GM18498 (cell line): Measurements from ENCODE around the gene OR1F1.

Experiments
- ATAC-seq: cut with Tn5 transposase; IDR thresholded peaks from one replicate; pipeline ENCODE4 v1.9.1; 2021; ENCODE audit warnings: mild to moderate bottlenecking, moderate library complexity; ENCODE audit not compliant: unreplicated experiment

The OR1F1 gene

DNA sequence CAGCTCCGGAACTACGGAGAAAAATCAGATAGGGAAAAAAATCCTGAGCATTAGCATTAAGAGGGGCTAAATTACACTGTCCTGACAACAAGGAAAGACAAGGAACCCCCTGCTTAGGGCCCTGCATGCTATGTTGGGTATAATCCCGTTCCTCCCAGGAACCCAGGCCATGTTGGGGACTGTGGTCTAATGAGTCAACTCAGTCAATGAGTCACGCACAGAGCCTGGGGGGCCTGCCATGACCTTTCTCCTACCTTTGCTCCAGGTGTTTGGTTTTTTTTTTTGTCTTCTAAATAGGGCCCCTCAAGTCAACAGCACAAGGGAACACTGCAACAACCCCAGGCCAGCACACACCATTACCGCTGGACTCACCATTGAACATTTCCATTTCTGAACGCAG lies 55.9 kb downstream of the OR1F1 start:
- ATAC-seq = no peak

DNA sequence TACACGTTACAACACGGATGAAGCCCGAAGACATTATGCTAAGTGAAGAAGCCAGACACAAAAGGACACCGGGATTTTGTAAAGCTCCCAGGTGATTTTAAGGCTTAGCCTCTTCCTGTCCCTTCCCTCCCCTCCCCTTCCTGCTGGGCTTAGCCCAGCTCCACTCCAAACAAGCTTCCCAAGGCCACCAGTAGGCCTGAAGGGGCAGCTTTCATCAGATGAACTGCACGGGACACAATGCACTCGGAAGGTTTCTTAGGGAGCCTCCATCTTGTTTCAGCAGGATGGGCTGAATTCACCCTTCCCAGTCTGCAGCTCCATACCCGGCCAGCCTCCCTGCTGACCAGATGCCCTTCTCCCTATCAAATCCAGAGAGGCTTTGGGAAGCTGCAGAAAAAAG lies 58.0 kb downstream of the OR1F1 start:
- no peak for ATAC-seq

DNA sequence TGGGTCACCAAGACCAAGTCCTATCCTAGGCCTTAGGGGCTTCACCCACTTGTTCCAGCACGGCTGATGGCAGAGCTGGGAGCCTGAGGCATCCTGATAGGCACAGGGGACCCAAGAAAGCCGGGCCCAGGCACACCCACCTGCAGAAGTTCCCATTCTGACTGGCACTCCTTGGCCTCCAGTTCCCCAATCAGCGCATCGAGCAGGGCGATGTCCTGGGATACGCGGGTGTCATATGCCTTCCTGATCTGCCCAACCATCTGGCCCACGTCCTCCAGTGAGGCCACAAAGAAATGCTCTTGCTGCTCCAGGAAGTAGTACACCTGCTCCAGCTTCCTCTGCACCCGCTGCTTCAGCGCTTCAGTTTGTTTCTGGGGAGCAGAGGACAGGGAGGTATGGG lies 58.9 kb downstream of the OR1F1 start:
- ATAC-seq = no peak

DNA sequence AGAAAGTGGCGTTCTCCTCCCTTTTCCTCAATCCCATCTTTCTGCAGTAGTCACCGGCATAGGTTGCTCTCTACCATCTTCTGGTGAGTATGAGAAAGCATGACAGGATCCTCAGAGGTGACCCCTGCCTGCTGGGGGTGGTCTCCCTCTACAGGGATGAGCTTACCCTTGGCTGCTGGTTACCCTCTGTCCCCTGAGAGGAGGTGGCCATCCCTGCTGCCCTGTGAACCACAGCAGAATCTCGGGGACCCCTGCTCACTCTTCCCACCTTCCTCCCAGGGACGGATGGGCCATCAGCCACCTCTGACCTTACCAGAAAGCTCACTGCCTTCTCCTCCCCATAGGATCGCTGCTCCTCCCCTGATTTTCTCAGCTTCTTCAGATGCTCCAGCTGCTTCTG lies 60.6 kb downstream of the OR1F1 start:
- ATAC-seq = no peak

DNA sequence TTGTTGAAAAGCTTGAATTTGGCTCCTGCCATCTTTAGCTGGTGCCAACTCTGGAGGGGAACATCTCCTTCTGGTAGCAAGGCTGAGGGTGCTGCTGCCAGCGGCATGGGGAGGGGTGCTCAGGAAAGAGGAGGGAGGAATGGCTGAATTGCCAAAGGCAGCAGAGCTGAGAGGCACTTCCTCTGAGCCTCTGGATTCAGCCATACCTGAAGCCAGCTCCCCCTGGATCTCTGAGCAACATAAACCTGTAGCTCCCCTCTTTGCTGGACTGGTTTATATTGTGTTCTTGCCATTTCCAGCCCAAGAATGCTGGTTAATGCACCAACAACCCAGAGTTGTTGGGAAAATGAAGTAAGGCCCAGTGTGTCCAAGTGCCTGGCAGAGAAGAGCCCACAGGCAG lies 61.0 kb downstream of the OR1F1 start:
- no peak for ATAC-seq

DNA sequence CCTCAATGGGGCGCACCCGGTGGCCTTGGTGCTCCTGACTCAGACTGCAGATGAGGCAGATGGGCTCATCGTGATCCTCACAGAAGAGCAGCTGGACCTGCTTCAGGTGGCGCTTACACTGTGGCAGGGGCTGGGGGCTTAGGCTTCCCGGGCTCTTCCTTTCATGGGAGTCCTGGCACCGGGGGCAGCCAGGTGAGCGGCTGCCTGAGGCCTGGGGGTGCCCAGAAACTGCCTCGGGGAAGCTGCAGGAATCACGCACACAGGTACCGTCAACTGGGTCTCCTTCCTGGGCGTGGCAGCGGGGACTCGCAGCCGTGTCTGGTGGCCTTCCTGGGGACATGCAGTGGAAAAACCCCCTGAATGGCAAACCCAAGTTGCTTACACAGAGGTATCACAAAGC lies 61.4 kb downstream of the OR1F1 start:
- ATAC-seq = no peak

DNA sequence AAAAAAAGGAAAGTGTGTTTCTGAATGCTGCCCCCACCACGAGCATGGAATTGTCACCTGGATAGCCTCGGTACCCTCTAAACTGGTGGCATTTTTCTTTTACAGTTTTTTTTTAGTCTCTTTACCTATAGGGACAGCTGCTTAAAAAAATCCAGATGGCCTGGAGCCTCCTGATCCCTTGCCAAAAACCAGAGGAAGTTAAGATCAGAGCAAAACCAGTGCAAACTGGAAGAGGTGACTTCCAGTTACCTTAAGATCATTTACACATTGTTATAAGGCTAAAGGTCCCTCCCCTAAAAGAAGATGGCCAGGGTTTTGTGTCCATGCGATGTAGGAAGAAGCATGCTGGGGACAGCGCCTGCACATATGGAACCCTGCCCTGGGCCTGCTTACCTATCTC lies 65.0 kb downstream of the OR1F1 start:
- ATAC-seq = no peak

DNA sequence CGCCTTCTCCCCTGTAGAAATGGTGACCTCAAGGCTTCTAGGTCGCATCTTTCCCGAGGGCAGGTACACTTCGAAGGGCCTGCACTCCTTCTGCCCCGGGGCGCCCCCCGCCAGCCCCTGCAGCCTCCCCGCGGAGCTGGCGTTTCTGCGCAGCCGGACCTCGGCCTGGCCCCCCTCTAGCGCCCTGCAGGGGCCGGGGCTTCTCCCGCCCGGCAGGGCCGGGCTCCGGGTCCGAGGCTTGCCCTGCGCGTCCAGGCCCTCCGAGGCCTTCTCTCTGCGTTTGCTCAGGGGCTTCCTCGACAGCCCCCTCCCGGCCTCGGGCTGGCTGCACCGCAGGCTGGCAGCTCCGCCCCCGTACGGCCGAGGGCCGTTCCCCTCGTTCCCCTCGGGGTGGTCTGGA lies 66.3 kb downstream of the OR1F1 start:
- no peak for ATAC-seq
